ENCODE measurements around the gene TYW3. TPM values are rescaled to one million over a fixed set of nuclear protein-coding genes. Genes with fewer than 3 reads are reported as not detected.

The TYW3 gene
- total RNA-seq, 1 donor from 2014 or later = 14.2 TPM

GRCh38 chr1:74790453-74790852 lies 57.5 kb downstream of the TYW3 start:
- DNase-seq (ENCODE audit: low spot score) = no peak

DNA sequence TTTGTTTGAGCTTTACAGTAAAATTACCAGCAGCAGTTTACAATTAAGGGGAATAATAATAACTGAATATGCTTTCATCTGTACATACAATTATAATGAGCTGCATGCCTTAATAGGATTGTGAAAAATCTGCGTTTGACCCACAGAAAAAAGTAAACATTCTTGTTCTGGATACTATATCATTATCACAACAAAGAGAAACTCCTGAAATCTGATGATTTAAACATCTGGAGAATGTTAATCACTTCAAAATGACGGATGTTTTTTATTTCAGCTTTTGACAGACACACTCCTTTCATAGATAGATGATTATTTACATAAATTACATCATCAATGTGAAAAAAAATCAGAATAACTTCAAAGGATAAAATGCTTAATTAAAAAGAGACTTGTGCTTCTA lies 58.5 kb downstream of the TYW3 start:
- DNase-seq (ENCODE audit: low spot score) = no peak

- DNase-seq (ENCODE audit: low spot score) = no peak
These were observed 66.2 kb downstream of the TYW3 start for GRCh38 chr1:74799119-74799657.

DNA sequence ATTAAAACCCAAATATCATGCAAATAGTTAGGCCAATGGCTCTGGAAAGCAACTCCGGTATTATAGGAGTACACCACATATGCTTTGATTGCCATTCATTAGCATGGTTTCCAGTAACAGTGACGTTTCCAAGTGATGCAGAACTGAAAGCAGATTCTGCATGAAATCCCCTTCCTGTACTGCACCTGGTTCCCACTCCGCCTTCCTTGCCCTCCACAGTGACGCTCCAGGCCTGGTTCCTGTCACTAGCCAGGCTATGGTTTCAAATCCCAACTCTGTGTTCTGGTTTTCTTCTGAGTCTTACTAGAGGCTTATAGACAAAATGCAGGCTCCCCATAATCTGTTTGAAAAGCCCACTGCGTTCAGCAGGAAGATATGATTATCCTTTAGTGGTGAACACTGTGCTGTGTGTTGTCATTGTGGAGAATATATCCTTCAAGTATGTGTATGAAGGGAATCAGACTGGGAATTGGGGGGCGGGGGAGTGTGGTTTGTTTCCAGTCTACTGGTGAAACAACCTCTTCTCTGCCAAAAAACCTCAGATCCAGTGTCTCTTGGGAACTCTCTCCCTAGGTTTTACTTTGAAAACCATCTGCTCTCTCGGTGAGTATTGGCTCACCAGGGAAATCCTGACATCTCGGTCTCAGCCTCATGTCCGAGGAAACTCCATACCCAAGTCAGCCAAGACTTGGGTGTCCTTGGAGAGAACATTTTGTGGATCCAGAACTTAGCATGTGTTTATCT lies 78.7 kb downstream of the TYW3 start:
- no peak for DNase-seq (ENCODE audit: low spot score)

DNA sequence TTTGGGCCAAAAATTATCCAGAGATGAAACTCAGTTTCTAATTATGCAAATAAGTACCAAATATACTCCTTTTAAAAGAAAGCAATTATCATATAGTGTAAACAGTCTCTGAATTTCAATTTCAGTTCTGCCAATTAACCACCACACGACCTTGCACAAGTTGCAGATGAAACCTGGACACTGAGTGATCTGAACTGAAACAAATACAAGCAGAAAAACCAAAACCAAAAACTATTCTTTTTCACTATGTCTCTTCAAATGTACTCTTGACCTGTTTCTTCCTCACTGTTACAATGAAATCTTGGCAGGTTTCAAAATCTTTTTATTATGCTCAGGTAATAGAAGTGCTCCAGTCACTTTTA lies 79.2 kb downstream of the TYW3 start:
- no peak for DNase-seq (ENCODE audit: low spot score)

Other genes with a start within 250 kb of the TYW3 start
- gene LRRC53, start 220.5 kb upstream of the TYW3 start, total RNA-seq = not detected
- 0.09 TPM for gene ERICH3, start 59.4 kb upstream of the TYW3 start, total RNA-seq
- gene CRYZ, start 102 bp upstream of the TYW3 start, total RNA-seq = 174 TPM

Measured in mucosa of gallbladder (tissue), 1 donor.